ENCODE results near the gene HIVEP1. TPM values are rescaled to one million over a fixed set of nuclear protein-coding genes. Genes with fewer than 3 reads are reported as not detected.
"Not testable (repeated sequence)": the region's sequence is repeated elsewhere in the genome, so short reads cannot be mapped to it uniquely, and the experiment has no call there.

HIVEP1 gene
- total RNA-seq, 5 donors from 2014 or later (not counting 1 experiment from before 2014, with no cell fraction given): 20.0 to 73.1 (median 29.5) TPM

GRCh38 chr6:12103158-12103557 is 91.0 kb downstream of the HIVEP1 start:
- POLR2A ChIA-PET: interaction anchor here in 1 of 2 donors (0.6 kb wide), 1 partner anchor 104 kb away, joined by 7 read pairs; no protein-coding TSS in a partner anchor
- H3K36me3 ChIP-seq (ENCODE audit: control insufficient read depth in 2 of 2, extremely low read depth in 1 of 2, insufficient read depth in 1 of 2, low read length in 1 of 2): no peaks in the 10 kb centered on the region

GRCh38 chr6:12105271-12105670 is 93.2 kb downstream of the HIVEP1 start:
- Mint-ChIP-seq H3K4me3 (no peak overlapping the region), H3K36me3 (peaks cover 28% of the 10 kb centered on the region), H3K27me3 (no peaks in the 10 kb centered on the region), H3K27ac (no peak overlapping the region), H3K9me3 (no peaks in the 10 kb centered on the region), H3K4me1 (peaks cover 39 to 48% (median 48%) of the 10 kb centered on the region in 3 donors)
- POLR2A ChIA-PET: interaction anchor here in 1 of 2 donors (0.6 kb wide), 1 partner anchor 93 kb away, joined by 4 read pairs; no protein-coding TSS in a partner anchor
- Histone ChIP-seq H3K4me3 (ENCODE audit: control insufficient read depth in 1 of 2, extremely low read depth in 1 of 2, low read length in 1 of 2) (no peak overlapping the region), H3K27ac (ENCODE audit: low read length) (no peak overlapping the region), H3K36me3 (ENCODE audit: control insufficient read depth in 2 of 2, extremely low read depth in 1 of 2, insufficient read depth in 1 of 2, low read length in 1 of 2) (peaks cover 0 to 4% of the 10 kb centered on the region in 2 donors), H3K4me1 (ENCODE audit: control insufficient read depth in 1 of 2, extremely low read depth in 1 of 2, insufficient read depth in 2 of 2, low read length in 2 of 2) (peaks cover 10 to 13% of the 10 kb centered on the region in 2 experiments), H3K9me3 (no peaks in the 10 kb centered on the region), H3K27me3 (replicated peaks in 1 of 2; ENCODE audit: control insufficient read depth in 2 of 2, extremely low read depth in 1 of 2, insufficient read depth in 2 of 2, low read length in 1 of 2) (no peaks in the 10 kb centered on the region)
- CTCF ChIA-PET: no interaction called here
- no peak for DNase-seq
- no peak for ATAC-seq (replicated peaks in 1 of 4)
- 90% methylated on average over 2 of the region's 2 CpGs for WGBS (ENCODE audit: insufficient coverage)

More at GRCh38 chr6:12103158-12103557, 91.0 kb downstream of the HIVEP1 start:
- no CpG with 5 or more reads among the region's 3 CpGs for WGBS (ENCODE audit: insufficient coverage)
- ATAC-seq (replicated peaks in 1 of 4) (no peak), DNase-seq (no peak)
- CTCF ChIA-PET: interaction anchor here in 1 of 2 donors (0.6 to 1.2 kb wide), 2 partner anchors 415 to 553 kb away, joined by 3 to 4 read pairs; no protein-coding TSS in a partner anchor
- Mint-ChIP-seq H3K4me1 (peaks cover 33 to 52% (median 49%) of the 10 kb centered on the region in 3 donors), H3K9me3 (no peaks in the 10 kb centered on the region), H3K36me3 (peaks cover 30% of the 10 kb centered on the region), H3K27ac (peak overlapping the region in 1 of 2 donors; percentile 64), H3K27me3 (no peaks in the 10 kb centered on the region), H3K4me3 (no peak overlapping the region)
- H3K4me1 ChIP-seq (ENCODE audit: control insufficient read depth in 1 of 2, extremely low read depth in 1 of 2, insufficient read depth in 2 of 2, low read length in 2 of 2): peaks cover 0 to 5% of the 10 kb centered on the region in 2 experiments
- H3K4me3 ChIP-seq (ENCODE audit: control insufficient read depth in 1 of 2, extremely low read depth in 1 of 2, low read length in 1 of 2): no peak overlapping the region
- no peaks in the 10 kb centered on the region for H3K9me3 ChIP-seq
- H3K27ac ChIP-seq (ENCODE audit: low read length): no peak overlapping the region
- H3K27me3 ChIP-seq (replicated peaks in 1 of 2; ENCODE audit: control insufficient read depth in 2 of 2, extremely low read depth in 1 of 2, insufficient read depth in 2 of 2, low read length in 1 of 2): no peaks in the 10 kb centered on the region

GRCh38 chr6:12108376-12108775 is 96.3 kb downstream of the HIVEP1 start:
- H3K27ac ChIP-seq (ENCODE audit: low read length); DNase-seq; H3K4me3 ChIP-seq (ENCODE audit: control insufficient read depth in 1 of 2, extremely low read depth in 1 of 2, low read length in 1 of 2); H3K9me3 Mint-ChIP-seq; CTCF ChIA-PET; H3K27me3 Mint-ChIP-seq; H3K9me3 ChIP-seq; H3K27ac Mint-ChIP-seq; H3K4me3 Mint-ChIP-seq; ATAC-seq (replicated peaks in 1 of 4); POLR2A ChIA-PET; H3K27me3 ChIP-seq (replicated peaks in 1 of 2; ENCODE audit: control insufficient read depth in 2 of 2, extremely low read depth in 1 of 2, insufficient read depth in 2 of 2, low read length in 1 of 2); H3K36me3 ChIP-seq (ENCODE audit: control insufficient read depth in 2 of 2, extremely low read depth in 1 of 2, insufficient read depth in 1 of 2, low read length in 1 of 2): not testable (repeated sequence)
- Mint-ChIP-seq H3K4me1 (peaks cover 36 to 53% (median 47%) of the 10 kb centered on the region in 3 donors), H3K36me3 (peaks cover 29% of the 10 kb centered on the region)
- WGBS (ENCODE audit: insufficient coverage): 98% methylated on average over 10 of the region's 33 CpGs
- peaks cover 20 to 29% of the 10 kb centered on the region in 2 experiments for H3K4me1 ChIP-seq (ENCODE audit: control insufficient read depth in 1 of 2, extremely low read depth in 1 of 2, insufficient read depth in 2 of 2, low read length in 2 of 2)

- Mint-ChIP-seq H3K27me3 (no peaks in the 10 kb centered on the region), H3K4me3 (peak overlapping the region in 1 of 3 donors; percentile 50), H3K36me3 (peaks cover 40% of the 10 kb centered on the region), H3K4me1 (peaks cover 54 to 70% (median 64%) of the 10 kb centered on the region in 3 donors), H3K9me3 (peaks cover 0 to 4% (median 0%) of the 10 kb centered on the region in 3 donors), H3K27ac (peak overlapping the region; percentile 71 to 72)
- WGBS (ENCODE audit: insufficient coverage): no CpG with 5 or more reads among the region's 5 CpGs
- POLR2A ChIA-PET: no interaction called here
- Histone ChIP-seq H3K27ac (ENCODE audit: low read length) (no peak overlapping the region), H3K27me3 (replicated peaks in 1 of 2; ENCODE audit: control insufficient read depth in 2 of 2, extremely low read depth in 1 of 2, insufficient read depth in 2 of 2, low read length in 1 of 2) (no peaks in the 10 kb centered on the region), H3K4me3 (ENCODE audit: control insufficient read depth in 1 of 2, extremely low read depth in 1 of 2, low read length in 1 of 2) (no peak overlapping the region), H3K9me3 (no peaks in the 10 kb centered on the region), H3K4me1 (ENCODE audit: control insufficient read depth in 1 of 2, extremely low read depth in 1 of 2, insufficient read depth in 2 of 2, low read length in 2 of 2) (peaks cover 35% of the 10 kb centered on the region in 2 experiments), H3K36me3 (ENCODE audit: control insufficient read depth in 2 of 2, extremely low read depth in 1 of 2, insufficient read depth in 1 of 2, low read length in 1 of 2) (peaks cover 3 to 4% of the 10 kb centered on the region in 2 donors)
- CTCF ChIA-PET: interaction anchor here in 1 of 2 donors (0.9 kb wide), 1 partner anchor 8 kb away, joined by 3 read pairs; no protein-coding TSS in a partner anchor
- DNase-seq: peak in 2 of 35 experiments; percentile 5 to 35
- ATAC-seq (replicated peaks in 1 of 4): peak; percentile 58 to 77 (median 66)
Measured at GRCh38 chr6:12110523-12111362, 98.6 kb downstream of the HIVEP1 start.

GRCh38 chr6:12111363-12111670 is 99.2 kb downstream of the HIVEP1 start:
- no peak for ATAC-seq (replicated peaks in 1 of 4)
- CTCF ChIA-PET: no interaction called here
- Mint-ChIP-seq H3K27ac (no peak overlapping the region), H3K4me1 (peaks cover 54 to 75% (median 66%) of the 10 kb centered on the region in 3 donors), H3K9me3 (peaks cover 0 to 10% (median 3%) of the 10 kb centered on the region in 3 donors), H3K4me3 (no peak overlapping the region), H3K36me3 (peaks cover 46% of the 10 kb centered on the region), H3K27me3 (no peaks in the 10 kb centered on the region)
- no peaks in the 10 kb centered on the region for H3K27me3 ChIP-seq (replicated peaks in 1 of 2; ENCODE audit: control insufficient read depth in 2 of 2, extremely low read depth in 1 of 2, insufficient read depth in 2 of 2, low read length in 1 of 2)
- no peaks in the 10 kb centered on the region for H3K9me3 ChIP-seq
- no peak overlapping the region for H3K27ac ChIP-seq (ENCODE audit: low read length)
- POLR2A ChIA-PET: interaction anchor here in 1 of 2 donors (0.6 kb wide), 2 partner anchors 180 to 1347 kb away, joined by 3 to 5 read pairs; no protein-coding TSS in a partner anchor
- DNase-seq: no peak
- peaks cover 4 to 7% of the 10 kb centered on the region in 2 donors for H3K36me3 ChIP-seq (ENCODE audit: control insufficient read depth in 2 of 2, extremely low read depth in 1 of 2, insufficient read depth in 1 of 2, low read length in 1 of 2)
- peaks cover 35% of the 10 kb centered on the region in 2 experiments for H3K4me1 ChIP-seq (ENCODE audit: control insufficient read depth in 1 of 2, extremely low read depth in 1 of 2, insufficient read depth in 2 of 2, low read length in 2 of 2)
- no CpG with 5 or more reads among the region's 2 CpGs for whole genome bisulfite sequencing (ENCODE audit: insufficient coverage)
- H3K4me3 ChIP-seq (ENCODE audit: control insufficient read depth in 1 of 2, extremely low read depth in 1 of 2, low read length in 1 of 2): no peak overlapping the region

GRCh38 chr6:12112540-12113189 is 100.6 kb downstream of the HIVEP1 start:
- CTCF ChIA-PET: no interaction called here
- DNase-seq: no peak
- no CpG with 5 or more reads among the region's 9 CpGs for WGBS (ENCODE audit: insufficient coverage)

More at GRCh38 chr6:12112540-12113189, 100.6 kb downstream of the HIVEP1 start:
- H3K9me3 ChIP-seq: peaks cover 2% of the 10 kb centered on the region
- ATAC-seq (replicated peaks in 1 of 4): no peak
- H3K4me3 ChIP-seq (ENCODE audit: control insufficient read depth in 1 of 2, extremely low read depth in 1 of 2, low read length in 1 of 2): no peak overlapping the region
- H3K27ac ChIP-seq (ENCODE audit: low read length): no peak overlapping the region
- Mint-ChIP-seq H3K4me3 (no peak overlapping the region), H3K4me1 (peaks cover 50 to 69% (median 64%) of the 10 kb centered on the region in 3 donors), H3K36me3 (peaks cover 49% of the 10 kb centered on the region), H3K27ac (peak overlapping the region in 1 of 2 donors; percentile 18), H3K27me3 (no peaks in the 10 kb centered on the region), H3K9me3 (peaks cover 0 to 19% (median 11%) of the 10 kb centered on the region in 3 donors)
- peaks cover 4 to 8% of the 10 kb centered on the region in 2 donors for H3K36me3 ChIP-seq (ENCODE audit: control insufficient read depth in 2 of 2, extremely low read depth in 1 of 2, insufficient read depth in 1 of 2, low read length in 1 of 2)
- H3K27me3 ChIP-seq (replicated peaks in 1 of 2; ENCODE audit: control insufficient read depth in 2 of 2, extremely low read depth in 1 of 2, insufficient read depth in 2 of 2, low read length in 1 of 2): no peaks in the 10 kb centered on the region
- POLR2A ChIA-PET: no interaction called here
- peaks cover 35% of the 10 kb centered on the region in 2 experiments for H3K4me1 ChIP-seq (ENCODE audit: control insufficient read depth in 1 of 2, extremely low read depth in 1 of 2, insufficient read depth in 2 of 2, low read length in 2 of 2)
